Epidermal melanocyte (primary cell): ENCODE results near the gene TBC1D26.
"Not testable (repeated sequence)": the region's sequence is repeated elsewhere in the genome, so short reads cannot be mapped to it uniquely, and the experiment has no call there.

Experiments
- DNase-seq: peaks from one replicate; pipeline ENCODE4 v3.0.0; 2011; ENCODE audit warnings: low spot score; ENCODE audit not compliant: insufficient read length

TBC1D26 gene

DNA sequence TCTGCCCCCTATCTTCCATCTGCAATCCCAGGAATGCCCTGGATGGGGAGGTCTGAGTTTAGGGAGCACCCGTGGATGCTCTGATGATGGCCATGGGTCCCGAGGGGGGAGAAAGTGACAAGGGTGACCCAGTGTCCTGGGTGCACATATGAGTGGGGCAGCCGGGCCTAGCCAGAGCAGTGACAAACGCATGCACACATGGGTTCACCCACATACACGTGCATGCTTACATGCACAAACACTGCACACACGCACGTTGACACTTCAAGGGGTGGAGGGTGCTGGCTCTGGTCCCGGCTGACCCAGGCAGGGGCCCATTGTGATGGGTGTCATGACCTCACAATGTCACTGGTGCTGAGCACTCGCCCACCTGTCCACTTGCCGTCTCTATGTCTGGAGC is at the start of gene TBC1D26:
Gene TBC1D26, plus strand, starts transcription at position 384 of the 400 bp plus-strand sequence. CDS start 3,066 bp downstream, outside the sequence.
- DNase-seq: not testable (repeated sequence)

DNA sequence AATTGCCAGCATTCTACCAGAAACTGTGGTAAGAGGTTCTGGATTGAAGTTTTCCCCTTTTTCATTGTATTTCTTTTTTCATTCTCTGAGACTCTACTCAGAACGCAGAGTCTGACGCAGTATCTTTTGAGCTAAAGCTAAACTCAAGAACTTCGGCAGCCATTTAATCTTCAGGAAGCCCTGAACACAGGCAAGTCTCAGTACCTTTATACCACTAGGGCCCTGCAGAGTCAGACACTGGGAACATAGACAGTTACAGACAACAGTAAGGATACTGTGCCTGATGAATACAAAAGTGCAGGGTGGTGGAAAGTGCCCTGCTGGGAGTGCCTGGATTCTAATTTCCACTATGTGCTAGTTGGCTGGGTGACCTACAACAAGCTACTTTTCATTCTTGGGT is 48.9 kb upstream of the TBC1D26 start:
- not testable (repeated sequence) for DNase-seq

DNA sequence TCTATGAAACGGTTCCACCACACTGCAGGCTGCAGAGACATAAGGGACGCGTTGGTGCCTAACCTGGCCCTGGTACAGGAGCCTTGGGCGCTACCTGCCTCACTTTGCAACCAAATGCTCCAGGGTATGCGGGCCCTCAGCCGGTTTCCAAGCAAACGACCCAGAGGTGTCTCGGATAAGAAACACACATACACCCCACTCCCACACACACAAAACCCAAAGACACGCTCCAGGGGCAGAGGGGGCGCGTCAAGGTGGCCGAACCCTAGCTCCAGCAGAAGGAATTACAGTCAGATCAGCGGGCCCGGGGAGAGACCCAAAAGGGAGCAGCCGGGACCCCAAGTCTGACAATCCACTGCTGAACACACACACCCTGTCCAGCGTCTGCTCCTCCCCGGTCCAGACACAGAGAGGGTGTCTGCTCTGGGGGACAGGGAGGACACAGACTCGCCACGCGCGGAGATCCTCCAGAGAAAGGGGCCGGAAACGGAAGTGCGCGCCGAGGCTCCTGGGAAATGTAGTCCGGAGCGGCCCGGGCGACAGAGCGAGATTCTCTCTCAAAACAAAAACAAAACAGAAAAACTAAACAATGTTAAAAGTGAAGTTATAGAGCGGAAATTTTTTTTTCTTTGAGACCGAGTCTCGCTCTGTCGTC is 48.1 kb upstream of the TBC1D26 start, which contains the start of gene TRIM16:
Gene TRIM16, minus strand, starts transcription at position 488 of the 655 bp plus-strand sequence. CDS start 32,702 bp downstream, outside the sequence.
- DNase-seq: peak; percentile 46

DNA sequence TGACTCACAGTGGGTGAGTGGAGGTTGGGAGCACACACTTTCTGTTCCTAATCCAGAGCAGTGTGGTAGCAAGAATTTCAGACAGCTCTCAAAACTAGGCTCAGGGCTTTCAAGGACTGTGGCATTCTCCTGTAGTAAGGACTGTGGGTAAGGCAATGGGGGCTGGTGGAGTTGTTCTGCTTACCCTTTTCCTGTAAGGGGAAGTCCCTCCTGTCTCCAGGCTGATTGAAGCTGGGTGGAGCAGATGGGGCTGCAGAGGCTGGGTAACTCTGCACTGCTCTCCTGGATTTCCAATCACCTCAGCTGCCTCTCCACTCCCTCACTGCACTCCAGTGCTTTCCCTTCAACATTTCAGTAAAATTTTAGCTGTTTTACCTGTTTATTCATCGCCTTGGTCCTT is 44.6 kb upstream of the TBC1D26 start:
- DNase-seq: not testable (repeated sequence)

DNA sequence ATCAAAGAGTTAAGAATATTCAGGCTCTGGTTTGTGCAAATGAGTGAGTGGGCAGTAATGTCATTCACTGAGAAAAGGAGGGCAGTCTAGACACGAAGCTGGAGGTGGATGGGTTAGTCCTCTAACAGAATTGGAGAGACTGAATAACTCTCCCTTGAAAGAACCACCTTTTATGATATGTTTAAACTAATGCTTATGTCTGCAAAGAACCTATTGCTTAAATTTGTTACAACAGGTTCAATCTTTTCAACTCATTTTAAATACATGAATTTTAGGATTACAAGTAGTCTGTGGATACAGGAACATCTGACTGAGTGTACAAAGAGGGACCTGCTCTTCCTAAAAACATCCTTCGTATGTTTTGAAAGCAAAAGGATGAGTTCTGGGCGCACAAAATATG is 33.1 kb upstream of the TBC1D26 start:
- not testable (repeated sequence) for DNase-seq

DNA sequence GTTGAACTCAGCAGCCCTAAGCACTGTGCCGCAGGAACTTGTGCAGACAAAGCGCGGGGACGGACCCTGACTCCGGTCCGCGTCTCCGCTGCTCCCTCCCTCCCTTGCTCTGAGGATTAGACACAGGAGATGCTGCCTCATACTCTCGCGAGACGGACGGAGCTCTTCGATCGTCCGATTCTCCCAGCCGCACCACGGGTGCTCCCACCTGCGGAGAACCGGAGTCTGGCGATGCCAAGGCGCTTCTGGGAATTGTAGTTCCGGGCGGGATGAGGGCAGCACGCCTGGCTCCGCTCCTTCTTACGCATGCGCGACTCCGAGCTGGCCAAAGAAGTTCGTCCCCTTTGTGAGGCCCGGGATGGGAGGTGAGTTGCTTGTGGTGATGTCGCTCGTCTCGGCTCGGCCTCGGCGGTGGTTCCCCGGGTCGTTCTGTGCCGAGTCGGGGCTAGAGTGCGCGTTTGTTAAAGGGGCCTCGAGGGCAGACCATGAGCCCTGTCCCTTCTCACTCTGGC is 32.6 kb upstream of the TBC1D26 start, which contains the start of gene ZNF286A:
Gene ZNF286A, plus strand, starts transcription at position 340 of the 512 bp plus-strand sequence. CDS start 578 bp downstream, outside the sequence.
- peak; percentile 78 for DNase-seq

DNA sequence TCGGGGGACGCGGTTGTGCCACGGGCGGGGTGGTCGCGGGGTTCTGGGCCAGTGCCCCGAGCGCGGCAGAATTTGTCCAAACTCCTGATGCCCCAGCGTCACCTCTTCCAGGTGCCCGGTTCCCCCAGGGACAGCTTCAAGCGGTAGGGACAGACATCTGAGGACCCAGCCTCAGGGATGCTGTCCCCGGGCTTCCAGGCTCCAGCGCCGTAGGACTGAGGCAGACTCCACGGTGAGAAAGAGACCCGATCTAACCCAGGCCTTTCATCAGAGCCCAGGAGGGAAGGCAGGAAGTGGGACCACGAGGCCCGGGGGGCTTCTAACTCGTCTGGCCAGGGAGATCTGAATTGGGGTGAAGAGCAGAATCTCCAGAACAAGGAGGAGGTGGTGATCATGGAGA is 32.1 kb upstream of the TBC1D26 start:
- DNase-seq: not testable (repeated sequence)

DNA sequence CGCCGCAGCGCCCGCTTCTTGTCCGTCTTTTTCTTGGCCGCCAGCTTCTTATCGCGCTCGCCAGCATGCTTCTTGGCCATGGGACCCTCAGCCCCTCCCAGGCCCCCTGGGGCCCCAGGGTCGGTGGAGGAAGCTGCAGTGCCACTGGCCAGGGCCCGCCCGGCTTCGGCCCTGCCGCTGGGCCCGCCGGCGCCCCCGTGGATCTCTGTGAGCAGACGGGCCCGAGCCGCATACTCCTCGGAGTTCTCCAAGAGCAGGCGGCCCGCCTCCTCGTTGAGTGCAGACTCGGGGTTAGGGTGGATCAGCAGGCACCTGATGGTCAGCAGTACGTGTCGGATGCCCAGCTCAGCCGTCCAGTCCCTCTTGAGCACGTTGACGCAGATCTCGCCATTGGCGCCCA is 27.8 kb upstream of the TBC1D26 start:
- DNase-seq: not testable (repeated sequence)

DNA sequence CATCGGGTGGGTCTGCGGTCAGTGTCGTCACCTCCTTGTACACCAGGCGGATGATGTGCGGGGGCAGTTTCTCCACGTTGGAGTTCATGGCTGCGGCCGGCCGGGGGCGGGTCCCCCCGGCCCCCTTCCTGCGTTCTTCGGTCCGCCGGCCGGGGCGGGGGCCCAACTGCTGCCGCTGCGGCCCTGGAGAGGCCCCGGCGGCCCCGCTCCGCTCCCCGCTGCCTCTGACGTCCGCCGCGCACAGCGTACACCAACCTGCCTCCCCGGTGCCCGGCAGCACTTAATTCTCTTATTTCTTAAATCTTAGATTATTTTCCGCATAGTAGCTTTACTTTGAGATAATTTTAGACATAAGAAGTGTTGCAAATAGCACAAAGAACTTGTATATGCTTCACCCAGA is 27.3 kb upstream of the TBC1D26 start:
- DNase-seq: not testable (repeated sequence)

DNA sequence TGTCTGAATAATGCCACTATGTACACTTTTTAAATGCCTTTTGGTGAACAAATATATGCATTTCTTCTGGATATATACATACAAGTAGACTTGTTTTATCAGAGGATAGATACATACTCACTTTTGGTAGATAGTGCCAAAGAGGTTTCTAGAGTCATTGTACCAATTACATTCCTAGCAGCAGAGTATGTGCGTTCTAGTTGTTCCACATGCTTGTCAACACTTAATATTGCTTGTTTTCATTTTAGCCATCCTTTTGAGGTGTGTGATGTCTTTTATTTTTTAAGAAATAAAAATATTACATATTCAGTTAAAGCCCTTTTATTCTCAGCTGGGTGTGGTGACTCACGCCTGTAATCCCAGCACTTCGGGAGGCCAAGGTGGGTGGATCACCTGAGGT is 23.2 kb upstream of the TBC1D26 start:
- DNase-seq: peak; percentile 6

DNA sequence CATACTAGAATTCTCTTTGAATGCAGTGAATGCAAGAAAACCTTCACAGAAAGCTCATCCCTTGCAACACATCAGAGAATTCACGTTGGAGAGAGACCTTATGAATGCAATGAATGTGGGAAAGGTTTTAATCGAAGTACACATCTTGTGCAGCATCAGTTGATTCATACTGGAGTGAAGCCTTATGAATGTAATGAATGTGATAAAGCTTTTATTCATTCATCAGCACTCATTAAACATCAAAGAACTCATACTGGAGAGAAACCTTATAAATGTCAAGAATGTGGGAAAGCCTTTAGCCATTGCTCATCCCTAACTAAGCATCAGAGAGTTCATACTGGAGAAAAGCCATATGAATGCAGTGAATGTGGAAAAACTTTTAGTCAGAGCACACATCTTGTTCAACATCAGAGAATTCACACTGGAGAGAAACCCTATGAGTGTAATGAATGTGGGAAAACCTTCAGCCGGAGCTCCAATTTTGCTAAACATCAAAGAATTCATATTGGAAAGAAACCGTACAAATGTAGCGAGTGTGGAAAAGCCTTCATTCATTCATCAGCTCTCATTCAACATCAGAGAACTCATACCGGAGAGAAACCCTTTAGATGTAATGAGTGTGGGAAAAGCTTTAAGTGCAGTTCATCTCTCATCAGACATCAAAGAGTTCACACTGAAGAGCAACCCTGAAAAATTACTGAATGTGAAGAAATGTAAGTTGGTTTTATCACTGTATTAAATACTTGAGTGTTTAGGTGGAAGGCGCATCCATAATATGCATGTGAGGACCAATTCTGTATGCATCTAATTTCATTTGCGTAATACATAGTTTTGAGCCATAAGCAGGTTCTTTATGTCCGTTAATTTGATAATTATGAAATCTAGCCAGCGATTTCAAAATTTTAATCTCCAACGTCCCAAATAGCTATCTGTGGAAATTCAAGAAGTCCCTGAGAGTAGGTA is 15.2 kb upstream of the TBC1D26 start:
- not testable (repeated sequence) for DNase-seq

DNA sequence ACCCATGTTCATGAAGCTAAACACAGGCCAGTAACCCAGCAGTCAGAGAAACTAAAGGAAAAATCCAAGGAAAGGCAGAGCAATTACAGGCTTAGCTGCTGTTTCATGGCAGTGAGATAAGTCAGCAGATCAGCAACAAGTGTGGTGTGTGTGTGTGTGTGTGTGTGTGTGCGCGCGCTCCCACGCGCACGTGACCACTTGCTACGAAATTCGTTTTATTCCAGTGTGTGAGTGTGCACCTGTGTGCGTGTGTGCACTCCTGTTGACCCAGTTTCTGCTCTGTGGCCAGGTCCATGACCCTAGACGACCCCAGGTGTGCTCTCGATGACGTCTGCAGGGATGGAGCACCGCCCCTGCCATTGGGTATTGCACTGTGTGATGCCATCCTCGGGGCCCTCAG is 1.5 kb upstream of the TBC1D26 start:
- not testable (repeated sequence) for DNase-seq

DNA sequence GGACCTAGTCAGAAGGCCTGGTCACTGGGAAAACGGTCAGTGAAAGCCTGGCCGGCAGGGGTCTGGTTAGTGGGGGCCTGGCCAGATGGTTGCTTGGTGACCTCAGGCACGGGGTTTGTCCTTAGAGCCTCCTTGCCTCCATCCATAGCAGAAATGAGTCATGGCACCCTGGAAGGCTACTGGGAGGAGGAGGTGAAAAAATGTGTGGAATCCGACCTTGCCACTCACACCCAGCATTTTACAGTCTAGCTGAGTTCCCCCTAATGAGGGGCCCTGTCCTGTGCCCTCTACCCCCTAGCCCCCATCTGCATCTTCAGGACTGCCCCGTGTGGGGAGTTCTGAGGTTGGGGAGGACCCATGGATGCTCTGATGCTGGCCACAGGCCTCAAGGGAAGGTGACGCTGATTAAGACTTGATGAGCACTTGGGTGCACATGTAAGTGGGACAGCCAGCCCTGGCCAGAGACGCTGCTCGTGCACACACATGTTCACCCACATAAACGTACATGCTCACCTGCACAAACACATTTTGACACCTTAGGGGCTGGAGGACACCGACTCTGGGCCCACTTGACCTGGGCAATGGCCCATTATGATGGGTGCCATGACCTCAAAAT is 1.2 kb downstream of the TBC1D26 start:
- not testable (repeated sequence) for DNase-seq

DNA sequence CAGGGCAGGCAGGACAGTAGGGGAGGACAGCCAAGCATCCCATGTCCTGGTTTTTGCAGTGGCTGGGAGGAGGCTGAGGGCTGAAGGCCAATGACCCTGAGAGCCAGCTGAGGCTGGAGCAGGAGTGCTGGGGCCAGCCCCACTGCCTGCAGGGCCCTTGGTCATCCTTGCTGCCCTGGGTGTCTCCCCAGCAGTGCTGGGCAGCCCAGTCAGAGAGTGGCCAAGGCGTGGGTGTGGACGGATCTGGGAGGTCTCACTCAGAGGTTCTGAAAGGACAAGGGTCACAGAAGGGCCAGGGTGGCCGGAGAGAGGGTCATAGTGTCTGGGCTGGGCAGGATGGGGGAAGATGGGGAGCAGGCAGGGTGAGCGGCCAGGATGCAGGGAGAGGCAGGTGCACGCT is 4.5 kb downstream of the TBC1D26 start:
- DNase-seq: not testable (repeated sequence)

DNA sequence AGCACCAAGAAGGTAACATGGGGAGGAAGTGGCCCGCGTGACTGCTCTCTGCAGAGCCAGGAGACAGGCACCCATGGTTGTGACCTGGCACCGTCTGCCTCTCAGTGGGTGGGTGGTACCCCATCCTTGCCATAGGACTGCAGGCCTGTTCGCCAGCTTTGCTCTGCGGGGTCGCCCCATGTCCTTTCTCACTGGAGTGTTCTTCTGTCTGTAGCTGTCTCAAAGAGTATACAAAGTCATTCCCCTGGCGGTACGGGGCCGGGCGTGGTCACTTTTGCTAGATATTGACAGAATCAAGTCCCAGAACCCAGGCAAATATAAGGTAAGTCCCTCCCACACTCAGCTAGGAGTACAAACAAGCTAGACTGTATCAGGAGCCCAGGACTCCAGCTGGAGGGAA is 6.0 kb downstream of the TBC1D26 start:
- no peak for DNase-seq

DNA sequence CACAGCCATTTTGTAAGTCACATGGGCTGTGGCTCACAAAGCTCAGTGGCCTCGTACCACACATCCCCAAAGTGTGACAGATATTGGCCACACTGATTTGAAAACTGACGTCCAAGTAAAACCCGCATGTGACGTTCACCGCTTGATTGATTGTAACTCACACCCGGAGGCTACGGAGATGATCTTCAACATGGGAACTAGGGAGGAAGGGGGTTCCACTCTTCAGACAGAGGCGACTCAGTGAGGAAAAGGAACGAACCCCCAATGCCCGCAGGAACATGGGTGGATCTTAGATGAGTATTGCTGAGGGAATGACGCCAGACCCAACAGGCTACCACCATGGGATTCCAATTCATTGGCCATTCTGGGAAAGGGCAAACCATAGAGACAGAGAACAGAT is 7.2 kb downstream of the TBC1D26 start:
- not testable (repeated sequence) for DNase-seq

DNA sequence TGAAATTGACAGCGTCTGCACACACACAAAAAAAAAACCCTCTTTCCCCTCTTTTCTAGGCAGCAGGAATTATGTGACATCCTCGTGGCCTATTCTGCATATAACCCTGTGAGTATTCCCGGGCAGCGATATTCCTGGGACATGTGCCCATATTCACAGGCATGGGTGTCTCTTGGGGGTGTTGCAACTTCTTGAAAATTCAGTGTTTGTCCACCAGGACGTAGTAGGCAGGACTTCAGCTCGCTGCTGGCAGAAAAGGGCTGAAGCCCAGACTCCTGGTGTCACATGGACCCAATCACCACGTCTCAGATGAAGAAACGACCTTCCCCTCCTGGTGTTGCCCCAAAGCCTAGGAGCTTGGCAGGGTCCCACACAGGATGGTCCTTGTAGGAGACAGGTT is 8.0 kb downstream of the TBC1D26 start:
- not testable (repeated sequence) for DNase-seq

DNA sequence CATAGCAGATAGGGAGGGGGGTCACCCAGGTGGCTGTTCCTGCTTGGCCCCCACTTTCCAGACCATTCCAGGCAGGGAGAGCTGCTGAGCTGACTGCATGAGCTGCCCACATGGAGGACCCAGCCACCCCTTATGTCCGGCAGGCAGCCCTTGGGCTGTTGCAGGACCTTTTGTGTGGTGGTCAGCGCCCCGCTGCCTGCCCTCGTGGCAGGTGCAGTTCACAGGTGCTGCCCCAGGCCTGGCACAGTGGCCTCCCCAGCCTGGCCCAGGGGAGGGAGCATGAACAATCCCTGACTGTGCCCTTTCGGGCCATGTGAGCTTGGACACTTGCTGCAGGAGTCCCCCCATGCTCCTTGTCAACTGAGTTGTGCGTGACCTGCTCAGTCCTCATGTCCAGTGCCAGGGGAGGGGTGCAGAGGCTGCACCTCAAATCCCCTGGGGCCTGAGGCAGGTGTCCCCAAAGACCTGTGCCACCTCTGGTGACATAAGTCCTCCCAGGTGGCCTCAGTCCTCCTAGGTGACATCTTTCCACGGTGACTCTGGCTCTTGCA is 8.6 kb downstream of the TBC1D26 start:
- no peak for DNase-seq

DNA sequence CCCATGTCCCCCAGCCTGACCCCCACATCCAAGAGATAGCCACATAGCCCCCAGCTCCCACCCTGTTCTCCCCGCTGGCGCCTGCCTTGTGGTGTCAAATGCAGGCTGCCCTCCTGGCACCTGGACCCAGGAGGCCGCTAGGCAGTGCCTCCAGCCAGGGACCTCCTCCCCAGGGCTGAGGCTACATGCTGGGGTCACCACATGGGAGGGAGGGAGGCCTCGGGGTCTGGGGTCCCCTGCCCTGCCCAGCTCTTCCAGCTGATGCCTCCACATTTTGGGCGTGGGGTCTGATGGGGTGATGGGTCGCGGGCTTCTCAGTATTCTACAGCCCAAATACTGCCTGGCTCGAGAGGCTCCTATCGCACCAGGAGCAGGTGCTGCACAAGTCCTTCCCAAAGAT is 9.5 kb downstream of the TBC1D26 start:
- DNase-seq: no peak

DNA sequence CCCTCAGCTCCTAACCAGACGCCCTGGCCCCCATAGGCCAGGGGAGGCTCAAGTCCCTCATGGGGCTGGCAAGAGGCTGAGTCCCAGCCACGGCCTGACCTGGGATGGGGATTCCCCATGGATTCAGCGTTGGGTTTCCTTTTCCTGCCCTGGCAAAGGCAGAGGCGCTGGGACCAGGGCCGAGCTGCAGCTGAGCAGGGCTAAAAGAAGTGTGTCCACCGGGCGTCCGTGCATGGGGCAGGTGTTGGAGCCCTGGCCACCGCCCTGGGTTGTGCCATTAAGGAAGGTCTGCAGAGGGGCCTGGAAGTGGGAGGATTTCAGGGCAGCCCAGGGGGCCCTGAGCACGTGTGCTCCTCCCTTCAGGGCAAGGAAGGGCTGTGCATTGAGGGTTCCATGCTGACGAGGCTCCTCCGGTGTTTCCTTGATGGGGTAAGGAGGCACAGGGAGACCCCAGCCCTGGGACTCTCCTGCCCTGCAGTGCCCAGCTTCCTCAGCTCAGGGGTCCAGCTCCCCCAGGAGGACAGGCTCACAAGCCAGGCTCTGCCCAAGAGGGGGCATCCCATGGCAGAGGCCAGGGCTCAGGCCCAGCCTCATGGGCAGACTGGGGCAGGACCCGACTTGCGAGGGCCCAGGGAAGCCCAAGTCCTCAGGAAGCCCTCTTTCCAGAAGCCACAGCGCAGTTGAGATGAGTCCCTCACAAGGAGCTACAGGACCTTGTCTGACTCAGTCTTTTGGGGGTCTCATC is 10.1 kb downstream of the TBC1D26 start:
- DNase-seq: no peak
